NCI-H524 treated with DMSO at 0.1 percent for 48 hours (cell line): ENCODE measurements around the gene ARAP3.

Experiments
- DNase-seq: peaks from one replicate; lab custom pipeline; 2025; lab: John Stamatoyannopoulos, UW

The ARAP3 gene

DNA sequence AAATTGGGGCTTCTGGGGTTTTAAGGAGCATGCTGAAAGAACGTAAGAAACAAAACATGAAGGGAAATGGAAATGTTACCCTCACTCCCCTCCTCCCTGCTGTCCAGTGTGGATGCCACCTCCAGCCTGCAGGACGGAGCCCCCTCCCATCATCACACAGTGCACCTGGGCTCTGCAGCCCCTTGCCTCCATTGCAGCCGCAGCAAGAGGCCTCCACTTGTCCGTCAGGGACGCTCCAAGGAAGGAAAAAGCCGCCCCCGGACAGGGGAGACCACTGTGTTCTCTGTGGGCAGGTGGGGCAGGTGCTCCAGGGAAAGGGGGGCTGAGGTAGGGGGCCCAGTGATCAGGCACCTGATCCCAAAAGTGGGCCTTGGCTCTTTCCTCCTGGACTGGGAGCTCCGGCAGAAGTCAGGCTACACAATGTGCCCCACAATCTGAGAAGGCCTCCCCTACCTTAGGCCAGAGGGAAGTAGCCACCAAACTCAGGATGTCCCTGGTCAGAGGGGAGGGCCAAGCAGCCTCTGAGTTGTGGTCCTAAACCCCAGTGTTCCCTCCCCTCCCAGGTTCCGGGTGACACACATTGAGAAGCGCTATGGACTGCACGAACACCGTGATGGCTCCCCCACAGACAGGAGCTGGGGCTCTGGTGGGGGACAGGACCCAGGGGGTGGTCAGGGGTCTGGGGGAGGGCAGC is 42.5 kb downstream of the ARAP3 start:
- no peak for DNase-seq

GRCh38 chr5:141638771-141639170 is 43.3 kb downstream of the ARAP3 start:
- DNase-seq = no peak

DNA sequence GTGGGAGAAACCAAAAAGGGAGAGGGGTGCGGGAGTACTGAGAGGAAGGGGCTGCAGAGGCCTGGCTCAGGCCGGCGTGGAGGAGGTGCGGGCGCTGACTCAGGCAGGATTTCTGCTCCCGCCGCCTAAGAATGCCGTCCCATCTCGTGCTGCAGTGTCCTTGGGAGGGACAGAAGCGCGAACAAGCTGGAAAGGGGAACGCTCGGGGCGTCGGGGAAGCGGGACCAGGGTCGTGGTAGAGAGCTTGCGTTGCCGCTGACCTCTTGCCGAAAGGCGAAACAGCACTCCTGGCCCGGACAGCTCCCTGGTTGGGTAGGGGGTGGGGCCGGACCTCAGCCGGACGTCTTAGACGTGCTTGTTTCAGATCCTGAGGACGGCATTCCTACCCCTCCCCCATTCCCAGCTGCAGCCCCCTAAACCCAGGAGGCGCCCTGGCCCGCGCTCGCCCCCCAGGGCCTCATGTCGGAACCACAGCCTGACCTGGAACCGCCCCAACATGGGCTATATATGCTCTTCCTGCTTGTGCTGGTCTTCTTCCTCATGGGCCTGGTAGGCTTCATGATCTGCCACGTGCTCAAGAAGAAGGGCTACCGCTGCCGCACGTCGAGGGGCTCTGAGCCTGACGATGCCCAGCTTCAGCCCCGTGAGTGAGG is 44.1 kb downstream of the ARAP3 start:
- peak; percentile 15 for DNase-seq

- DNase-seq = no peak
Measured at GRCh38 chr5:141637123-141637766, 44.8 kb downstream of the ARAP3 start.

- peak; percentile 31 for DNase-seq
Measured at GRCh38 chr5:141636413-141637122, 45.5 kb downstream of the ARAP3 start, which contains the start of the genes HDAC3 and RELL2. HDAC3 (minus strand) TSS chr5:141636849; CDS start chr5:141636790, 59 bp downstream. RELL2 (plus strand) TSS chr5:141636997; CDS start chr5:141638226, 1,229 bp downstream.

DNA sequence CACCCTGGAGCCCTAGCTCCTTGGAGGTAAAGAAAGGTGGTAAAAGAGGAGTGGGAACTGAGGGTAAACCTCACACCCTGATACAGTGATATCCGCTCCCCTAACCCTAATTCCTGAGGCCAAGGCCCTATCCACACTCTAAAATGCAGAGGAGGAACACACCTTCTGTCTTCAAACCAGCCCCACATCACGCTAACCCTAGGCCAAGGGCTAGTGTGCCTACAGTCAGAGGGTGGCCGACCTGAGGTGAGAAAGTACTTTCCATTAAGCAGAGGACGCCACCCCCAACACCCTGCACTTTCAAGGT is 46.0 kb downstream of the ARAP3 start:
- DNase-seq = no peak

- no peak for DNase-seq
Measured at GRCh38 chr5:141635646-141636045, 46.4 kb downstream of the ARAP3 start.

- no peak for DNase-seq
Measured at GRCh38 chr5:141634720-141635119, 47.3 kb downstream of the ARAP3 start.

GRCh38 chr5:141633871-141634561 is 48.0 kb downstream of the ARAP3 start:
- no peak for DNase-seq

DNA sequence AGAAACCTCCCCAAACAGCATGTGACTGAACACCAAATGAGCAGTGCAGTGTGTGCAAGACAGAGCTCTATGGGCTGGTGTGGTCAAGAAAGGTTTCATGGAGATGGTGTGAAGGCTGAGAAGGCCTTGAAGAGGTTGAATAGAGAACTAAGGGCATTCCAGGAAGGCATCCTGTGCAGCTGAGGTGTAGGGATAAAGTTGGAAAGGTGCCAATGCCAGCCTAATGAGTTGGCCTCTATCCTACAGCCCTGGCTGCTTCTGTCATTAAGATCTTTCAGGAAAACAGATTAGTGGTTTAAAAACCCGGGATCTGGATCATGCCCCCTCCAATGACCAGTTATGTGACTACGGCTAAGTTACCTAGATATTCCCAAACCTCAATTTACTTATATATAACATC is 49.4 kb downstream of the ARAP3 start:
- no peak for DNase-seq

DNA sequence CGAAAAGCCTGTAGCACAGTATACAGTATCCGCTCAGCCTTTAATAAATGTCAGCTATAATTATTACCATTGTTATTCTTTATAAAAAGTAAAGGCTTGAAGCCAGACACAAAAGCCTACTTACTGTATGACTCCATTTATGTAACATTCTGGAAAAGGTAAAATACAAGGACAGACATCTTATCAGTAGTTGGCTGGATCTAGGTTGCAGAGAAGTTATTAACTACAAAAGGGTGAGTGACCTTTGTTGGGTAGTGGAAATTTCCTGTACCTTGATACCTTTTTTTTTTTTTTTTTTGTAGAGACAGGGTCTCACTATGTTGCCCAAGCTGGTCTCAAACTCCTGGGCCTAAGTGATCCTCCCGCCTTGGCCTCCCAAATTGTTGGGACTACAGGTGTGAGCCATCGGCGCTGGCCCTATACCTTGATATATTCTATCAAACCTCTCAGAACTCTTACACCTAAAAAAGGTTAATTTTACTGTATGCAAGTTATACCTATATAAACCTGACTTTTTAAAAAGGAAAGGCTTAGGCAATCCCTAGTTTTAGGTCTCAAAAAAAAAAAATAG is 51.4 kb downstream of the ARAP3 start:
- DNase-seq = no peak

DNA sequence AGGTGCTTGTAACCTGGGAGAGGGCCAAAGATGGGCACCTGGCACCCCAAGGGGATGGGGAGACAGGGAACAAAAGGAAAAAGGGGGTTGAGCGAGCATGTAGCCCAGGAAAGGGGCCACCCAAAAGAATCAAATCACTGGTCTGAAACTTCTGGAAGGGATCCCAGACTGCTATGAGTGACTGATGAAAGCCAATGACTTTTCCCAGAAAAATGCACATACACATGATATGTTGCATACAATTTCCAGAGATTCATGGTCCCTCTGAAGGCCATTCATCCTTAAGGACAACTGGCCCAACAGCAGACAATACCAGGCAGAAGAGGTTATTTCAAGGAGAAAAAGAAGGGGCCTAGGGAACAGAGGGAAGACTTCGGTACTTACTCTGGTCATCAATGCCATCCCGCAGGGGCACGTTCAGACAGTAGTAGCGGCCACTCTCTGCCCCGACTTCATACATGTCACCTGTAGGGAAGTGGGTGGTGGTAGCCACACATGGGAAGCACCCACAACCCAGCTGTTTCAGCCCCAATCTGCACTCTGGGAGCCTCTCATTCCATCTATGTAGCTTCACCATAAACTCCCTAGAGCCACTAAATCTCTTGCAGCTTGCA is 53.7 kb downstream of the ARAP3 start:
- no peak for DNase-seq

- no peak for DNase-seq
Measured at GRCh38 chr5:141623611-141624010, 58.4 kb downstream of the ARAP3 start.

DNA sequence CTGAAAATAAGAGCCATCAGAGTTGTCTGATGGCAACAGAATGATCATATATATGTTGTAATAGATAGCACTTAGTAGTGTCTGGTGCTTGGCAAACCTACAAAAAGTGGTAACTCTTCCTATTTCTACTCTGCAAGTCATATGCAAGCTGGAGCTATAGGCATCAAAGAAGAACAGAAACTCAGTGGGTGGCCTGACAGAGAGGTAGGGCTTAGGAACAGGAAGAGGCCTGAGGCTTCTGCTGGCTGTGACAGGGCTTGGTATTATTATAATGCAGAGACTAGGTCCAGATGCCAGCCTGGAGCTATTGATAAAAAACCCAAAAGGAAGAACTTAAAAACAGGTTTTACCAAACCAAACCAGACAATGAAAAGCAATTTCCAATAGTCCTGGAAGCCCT is 58.8 kb downstream of the ARAP3 start:
- DNase-seq = no peak

DNA sequence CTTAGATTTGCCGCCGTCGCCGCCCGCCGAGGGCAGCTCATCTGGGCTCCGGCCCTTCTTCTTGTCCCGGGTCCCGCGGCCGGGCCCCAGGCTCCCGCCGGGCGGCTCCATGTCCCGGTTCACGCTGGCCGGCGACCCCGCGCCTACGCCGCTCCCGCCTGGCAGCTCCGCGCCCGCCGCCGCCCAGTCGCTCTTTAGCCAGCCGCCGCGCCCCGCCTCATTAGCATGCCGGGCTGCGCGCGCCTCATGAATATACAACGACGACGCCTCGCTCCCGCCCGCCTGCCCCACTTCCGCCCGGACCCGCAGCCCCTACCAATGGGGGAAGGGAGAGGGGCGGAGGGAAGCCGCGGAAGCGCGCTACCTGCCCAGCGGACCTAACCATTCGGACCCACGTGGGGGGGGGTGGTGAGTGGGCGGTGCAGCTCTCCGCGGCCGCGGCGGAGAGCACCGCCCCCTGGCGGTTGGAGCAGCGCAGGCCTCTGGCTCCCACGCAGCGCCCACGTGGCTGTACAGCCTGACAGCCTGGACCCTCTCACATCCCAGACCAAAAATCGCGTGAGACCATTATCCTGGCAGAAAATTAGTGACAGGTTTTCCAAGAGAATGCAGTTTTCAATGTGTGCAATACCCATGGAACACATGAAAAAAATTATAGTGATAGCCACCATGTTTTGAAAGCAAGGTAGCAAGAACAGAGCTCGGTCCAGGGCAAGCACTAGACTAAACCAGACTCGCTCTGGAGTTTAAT is 63.1 kb downstream of the ARAP3 start, which contains the start of gene DIAPH1:
TSS of gene DIAPH1 (minus strand) at position 197 of the 751 bp plus-strand sequence. CDS start at position 111, 86 bp downstream.
- peak; percentile 59 for DNase-seq

DNA sequence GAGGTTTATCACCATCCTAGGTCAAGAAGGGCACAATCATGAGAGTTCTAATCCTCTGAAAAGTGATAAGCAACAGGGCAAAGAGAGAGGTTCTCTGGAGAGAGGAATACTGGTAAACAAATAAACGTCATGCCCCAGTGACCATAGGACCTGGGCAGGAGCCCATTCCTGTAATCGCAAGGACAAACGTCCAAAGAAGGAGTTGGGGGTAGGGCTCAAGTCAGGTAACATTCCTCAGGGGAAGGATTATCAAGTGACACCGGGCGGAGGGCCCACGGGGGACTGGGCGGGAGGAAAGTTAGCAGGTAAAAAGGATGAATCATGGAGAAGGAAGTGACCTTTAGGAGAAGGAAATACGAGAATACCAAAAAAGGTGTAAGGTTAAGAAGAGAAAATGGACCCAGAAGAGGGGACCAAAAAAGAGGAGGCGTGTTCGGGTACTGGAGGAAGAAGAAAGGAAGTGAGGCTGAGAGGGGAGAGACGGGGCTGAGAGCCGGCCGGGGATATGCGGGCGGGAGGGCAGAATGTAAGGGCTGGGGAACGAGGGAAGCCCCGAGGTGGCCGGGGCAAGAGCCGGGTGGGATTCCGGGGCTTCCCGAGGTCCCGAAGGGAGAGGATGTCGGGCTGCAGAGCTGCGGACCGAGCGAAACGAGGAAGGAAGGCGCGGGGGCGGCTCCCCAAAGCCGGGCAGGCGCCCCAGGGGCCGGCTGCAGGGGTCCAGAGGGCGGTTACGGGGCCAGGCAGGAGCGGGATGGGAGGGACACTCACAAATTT is 63.8 kb downstream of the ARAP3 start:
- DNase-seq = no peak

GRCh38 chr5:141617682-141618029 is 64.4 kb downstream of the ARAP3 start:
- no peak for DNase-seq

DNA sequence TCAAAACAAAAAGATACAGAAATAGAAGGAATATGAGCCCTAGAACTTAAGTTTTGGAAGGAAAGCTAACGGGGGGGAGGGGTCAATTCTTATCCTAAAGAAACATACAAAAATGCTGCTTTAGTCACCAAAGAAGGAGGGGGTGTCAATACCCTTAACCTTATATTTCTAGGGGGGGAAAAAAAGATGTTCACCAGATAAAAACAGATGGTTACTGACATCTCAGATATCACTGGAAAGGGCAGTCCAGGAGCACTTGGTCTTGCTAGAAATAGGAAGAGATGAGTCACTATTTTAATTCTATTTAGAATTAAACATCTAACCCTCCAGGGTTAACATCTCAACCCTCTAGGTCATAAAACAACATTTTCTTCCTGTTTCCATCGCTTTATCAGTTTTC is 64.9 kb downstream of the ARAP3 start:
- DNase-seq = no peak

- no peak for DNase-seq
Measured at GRCh38 chr5:141615991-141616720, 65.9 kb downstream of the ARAP3 start.
